GM21528 (cell line): ENCODE measurements around the gene TALDO1.

Experiments
- ATAC-seq: cut with Tn5 transposase; IDR thresholded peaks from one replicate; pipeline ENCODE4 v1.9.1; 2021; ENCODE audit warnings: mild to moderate bottlenecking, moderate library complexity; ENCODE audit not compliant: unreplicated experiment, low FRiP score

Gene TALDO1

DNA sequence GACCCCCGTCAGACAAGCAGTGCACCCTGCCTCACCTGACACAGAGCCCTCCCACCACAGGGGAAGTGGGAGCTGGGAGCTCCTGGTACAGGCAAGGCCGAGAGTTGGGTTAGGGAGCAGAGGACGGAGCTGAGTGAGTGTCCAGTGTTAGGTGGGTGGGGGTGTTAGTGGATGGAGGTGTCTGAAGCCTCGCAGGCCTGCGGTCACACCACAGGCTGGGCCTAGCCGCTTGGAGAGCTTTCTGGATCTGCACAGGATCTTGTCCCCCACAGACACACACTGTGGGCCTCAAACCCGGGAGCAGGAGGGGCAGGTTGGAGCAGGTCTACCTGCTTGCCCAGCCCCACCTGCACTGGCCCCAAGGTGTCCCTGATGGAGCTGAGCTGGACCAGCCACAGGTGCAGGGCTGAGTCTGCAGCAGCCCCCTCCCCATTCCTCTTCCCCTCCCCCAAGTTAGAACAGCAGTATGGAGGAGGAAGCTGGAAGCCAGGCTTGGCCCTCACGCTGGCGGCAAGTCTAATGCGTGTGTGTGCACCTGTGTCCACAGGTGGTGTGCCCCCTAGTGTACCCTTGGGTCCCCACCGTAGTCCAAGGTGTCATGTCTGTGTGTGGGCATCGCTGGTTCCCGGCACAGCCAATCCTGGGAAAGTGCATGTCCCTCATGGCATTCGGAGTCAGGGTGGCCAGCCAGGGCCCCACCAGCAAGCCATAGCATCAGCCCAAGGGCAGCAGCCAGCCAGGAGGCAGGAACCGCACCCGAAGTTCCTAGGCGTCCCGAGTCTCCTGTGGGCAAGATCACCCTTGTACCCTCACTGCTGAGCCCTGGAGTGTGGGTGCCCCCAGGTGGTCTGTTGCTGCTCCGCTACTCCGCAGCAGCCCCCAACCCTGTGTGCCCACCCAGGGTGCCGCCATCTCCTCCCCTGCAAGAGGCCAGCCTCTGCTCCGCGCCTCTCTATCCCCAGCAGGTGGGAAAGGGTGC lies 32.0 kb downstream of the TALDO1 start:
- ATAC-seq, result no peak

- ATAC-seq, result no peak
Measured at GRCh38 chr11:779955-780532, 32.8 kb downstream of the TALDO1 start.

GRCh38 chr11:782264-783174 lies 35.3 kb downstream of the TALDO1 start:
- ATAC-seq, result no peak

DNA sequence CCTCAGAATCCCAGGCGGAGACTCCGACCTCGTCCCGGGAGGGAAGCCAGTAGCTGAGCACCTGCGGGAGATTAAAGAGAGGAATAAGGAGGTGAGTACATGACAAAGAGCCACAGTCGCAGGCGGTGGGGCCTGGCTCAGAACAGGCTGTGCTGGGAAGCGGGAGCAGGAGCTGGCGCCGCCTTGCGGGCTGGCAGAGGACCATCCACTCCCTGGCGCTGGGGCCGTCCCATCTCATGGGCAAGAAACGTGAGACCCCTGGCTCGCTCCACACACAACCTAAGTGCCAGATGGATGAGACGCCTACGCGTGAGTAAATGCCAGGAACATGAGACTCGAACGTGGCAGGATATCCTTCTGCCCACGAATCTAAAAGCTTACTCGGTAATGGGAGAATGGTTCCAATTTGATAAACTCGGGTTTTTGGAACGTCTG lies 36.3 kb downstream of the TALDO1 start:
- no peak for ATAC-seq

GRCh38 chr11:786235-787083 lies 39.2 kb downstream of the TALDO1 start:
- ATAC-seq, result no peak

- ATAC-seq, result no peak
Measured at GRCh38 chr11:787084-787675, 39.9 kb downstream of the TALDO1 start.

DNA sequence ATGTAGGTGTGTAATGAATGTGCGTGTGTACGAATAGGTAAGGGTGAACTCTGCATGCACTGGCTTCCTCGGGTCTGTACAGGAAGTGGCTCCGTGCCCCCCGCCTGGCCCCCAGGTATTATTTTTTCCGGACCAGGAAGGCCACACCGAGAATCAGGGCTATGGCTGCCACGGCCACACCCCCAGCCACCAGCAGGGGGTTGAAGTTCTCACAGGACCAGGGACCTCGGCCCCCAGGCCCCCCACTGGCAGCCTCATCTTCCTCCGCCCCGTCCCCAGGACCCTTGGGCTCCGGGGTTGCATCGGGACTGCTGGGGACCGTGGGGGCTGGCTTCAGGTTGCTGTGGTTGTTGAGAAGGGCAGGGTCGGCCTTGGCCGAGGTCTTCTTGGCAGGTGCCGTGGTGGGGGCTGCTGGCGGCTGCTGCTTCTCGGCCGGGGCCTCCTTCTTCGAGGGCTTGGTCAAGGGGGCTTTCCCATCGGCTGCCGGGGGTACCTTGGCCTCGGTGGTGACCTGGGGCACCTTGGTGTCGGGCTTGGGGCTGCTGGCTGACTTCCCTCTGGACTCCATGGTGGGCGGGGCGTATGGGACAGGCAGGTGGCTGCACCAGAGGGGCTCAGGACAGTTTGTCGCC lies 40.9 kb downstream of the TALDO1 start:
- ATAC-seq, result no peak

DNA sequence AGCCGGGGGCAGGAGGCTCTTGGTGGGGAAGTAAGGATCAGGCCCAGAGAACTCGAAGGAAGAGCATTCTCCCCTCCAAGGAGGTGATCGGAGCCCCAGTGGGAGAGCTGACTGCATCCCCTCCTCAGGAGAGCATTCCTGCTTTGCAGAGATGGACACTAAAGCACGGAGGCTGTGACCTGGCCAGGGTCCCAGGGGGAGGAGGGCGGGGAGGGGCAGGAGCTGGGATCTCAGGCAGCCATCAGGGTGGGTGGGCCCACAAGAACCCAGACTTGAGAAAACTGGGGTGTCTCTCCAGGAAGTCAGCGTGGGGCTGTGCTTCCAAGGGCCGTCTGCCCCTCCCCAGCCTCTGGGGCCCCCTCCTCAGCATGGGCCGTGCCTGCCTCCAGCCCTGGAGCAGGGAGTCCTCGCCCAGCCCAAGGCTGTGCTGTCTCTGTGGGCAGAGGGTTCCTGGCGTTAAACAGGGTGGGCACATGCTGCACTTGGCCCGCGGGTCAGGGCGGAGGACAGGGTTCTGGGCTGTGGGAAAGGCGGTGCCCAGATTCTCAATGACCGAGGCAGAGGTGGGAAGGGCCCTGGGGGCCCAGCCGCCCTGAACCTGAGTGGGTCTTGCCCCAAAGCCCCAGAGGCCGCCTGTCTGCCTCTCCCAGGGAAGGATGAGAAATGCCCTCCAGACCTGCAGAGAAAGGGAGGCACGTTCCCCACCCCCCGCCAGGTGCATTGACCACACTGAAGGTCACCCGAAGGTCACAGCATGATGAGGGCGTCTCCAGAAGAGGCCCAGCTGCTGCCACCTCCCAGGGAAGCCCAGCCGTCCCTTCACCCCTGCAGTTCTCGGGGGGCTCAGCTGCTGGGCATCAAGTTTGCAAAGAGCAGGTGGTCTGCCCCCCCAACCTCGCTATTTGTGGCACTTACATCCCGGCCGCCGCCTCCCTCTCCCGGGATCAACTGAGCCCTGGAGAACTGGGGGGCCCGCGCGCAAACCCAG lies 42.0 kb downstream of the TALDO1 start:
- ATAC-seq, result no peak

DNA sequence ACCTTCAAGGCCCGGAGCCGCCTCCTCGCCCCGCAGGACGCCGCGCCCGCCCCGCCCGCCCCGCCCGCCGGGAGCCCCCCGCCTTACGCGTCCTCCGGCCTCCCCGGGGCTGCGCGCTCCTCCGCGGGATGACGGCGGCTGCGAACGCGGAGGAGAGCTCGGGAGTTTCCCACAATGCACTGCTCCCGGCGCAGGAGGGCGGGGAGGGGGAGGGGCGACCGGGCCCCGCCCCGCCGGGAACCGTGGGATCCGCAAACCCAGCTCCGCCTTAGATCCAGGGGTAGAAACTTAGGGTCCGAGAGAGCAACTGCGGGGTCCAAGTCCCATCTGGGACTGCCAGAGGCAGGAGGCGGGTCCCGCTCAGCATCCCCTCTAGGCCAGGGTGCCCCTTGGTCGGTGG lies 42.7 kb downstream of the TALDO1 start, which contains the start of gene CEND1:
TSS of gene CEND1 (minus strand) at position 148 of the 400 bp plus-strand sequence. CDS start 1,514 bp downstream, outside the sequence.
- no peak for ATAC-seq

- no peak for ATAC-seq
Measured at GRCh38 chr11:790721-791564, 43.7 kb downstream of the TALDO1 start.

GRCh38 chr11:791658-792534 lies 44.6 kb downstream of the TALDO1 start:
- no peak for ATAC-seq

DNA sequence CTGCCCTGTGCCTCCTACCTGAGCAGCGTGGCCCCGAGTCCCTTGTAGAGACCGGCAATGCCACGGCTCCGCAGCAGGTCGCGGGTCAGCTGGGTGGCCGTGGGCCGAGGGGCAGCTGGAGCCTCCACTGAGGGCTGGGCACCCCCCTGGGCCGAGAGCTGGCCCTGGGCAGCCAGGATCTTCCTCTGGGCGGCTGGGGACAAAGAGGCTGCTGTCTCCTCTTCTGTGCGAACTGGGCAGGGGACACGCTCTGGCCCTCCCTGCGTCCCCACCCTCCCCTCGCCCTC lies 45.2 kb downstream of the TALDO1 start:
- ATAC-seq, result no peak

- no peak for ATAC-seq
Measured at GRCh38 chr11:792873-793272, 45.6 kb downstream of the TALDO1 start.

GRCh38 chr11:793556-793955 lies 46.3 kb downstream of the TALDO1 start:
- ATAC-seq, result no peak

- ATAC-seq, result no peak
Measured at GRCh38 chr11:794013-794765, 46.9 kb downstream of the TALDO1 start.
